ENCODE measurements around the gene TACC2. TPM values are rescaled to one million over a fixed set of nuclear protein-coding genes. Genes with fewer than 3 reads are reported as not detected.
A peak's percentile ranks its signal among the peaks of the same experiment; 100 is the strongest.
"Not testable (repeated sequence)": the region's sequence is repeated elsewhere in the genome, so short reads cannot be mapped to it uniquely, and the experiment has no call there.

The TACC2 gene
- total RNA-seq, 1 experiment from 2014 or later, result 7.3 TPM

GRCh38 chr10:122056431-122057094 lies 67.6 kb downstream of the TACC2 start:
- no peak for DNase-seq (ENCODE audit: low read depth)

- DNase-seq (ENCODE audit: low read depth), result no peak
Observed at GRCh38 chr10:122057841-122058413, 69.0 kb downstream of the TACC2 start.

DNA sequence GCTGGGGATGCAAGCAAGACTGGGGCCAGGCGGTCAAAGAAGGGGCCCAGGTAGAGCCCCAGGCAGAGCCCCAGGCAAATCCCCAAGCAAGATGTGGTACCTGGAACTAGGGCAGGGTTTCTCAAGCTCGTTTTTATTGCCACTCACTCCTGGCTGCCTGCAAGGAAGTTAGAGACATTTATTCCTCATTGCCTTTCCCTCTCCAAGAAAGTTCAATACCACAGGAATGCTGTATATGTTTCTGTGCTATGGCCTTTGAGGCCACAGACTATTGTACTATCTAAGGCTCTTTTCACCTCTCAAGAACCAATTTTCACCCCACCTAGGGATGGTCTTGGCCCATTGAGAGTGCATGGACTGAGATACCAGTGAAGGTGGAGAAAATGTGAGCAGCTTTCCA lies 71.3 kb downstream of the TACC2 start:
- DNase-seq (ENCODE audit: low read depth), result no peak

GRCh38 chr10:122062831-122063674 lies 74.1 kb downstream of the TACC2 start:
- peak; percentile 85 for DNase-seq (ENCODE audit: low read depth)

GRCh38 chr10:122066337-122066939 lies 77.5 kb downstream of the TACC2 start:
- DNase-seq (ENCODE audit: low read depth), result not testable (repeated sequence)

GRCh38 chr10:122068844-122069243 lies 79.9 kb downstream of the TACC2 start:
- no peak for DNase-seq (ENCODE audit: low read depth)

DNA sequence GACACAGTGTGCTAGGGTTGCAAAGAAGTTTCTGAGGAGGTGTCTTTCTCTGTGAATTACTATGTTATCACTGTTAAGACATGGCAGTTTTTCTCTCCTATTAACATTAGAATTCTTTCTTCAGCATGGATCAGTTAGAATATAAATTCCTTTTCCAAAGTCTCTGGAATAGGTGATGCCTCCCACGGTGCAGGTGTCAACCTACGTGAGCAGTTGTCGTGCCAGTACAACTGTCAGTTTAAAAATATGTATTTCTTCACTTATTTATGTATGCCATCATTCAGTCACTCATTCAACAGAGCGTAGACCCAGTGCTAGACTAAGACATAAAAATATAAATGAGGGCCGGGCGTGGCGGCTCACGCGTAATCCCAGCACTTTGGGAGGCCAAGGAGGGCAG lies 83.5 kb downstream of the TACC2 start:
- DNase-seq (ENCODE audit: low read depth), result no peak

- no peak for DNase-seq (ENCODE audit: low read depth)
Observed at GRCh38 chr10:122073508-122073907, 84.5 kb downstream of the TACC2 start.

- DNase-seq (ENCODE audit: low read depth), result no peak
Observed at GRCh38 chr10:122075171-122075570, 86.2 kb downstream of the TACC2 start.

DNA sequence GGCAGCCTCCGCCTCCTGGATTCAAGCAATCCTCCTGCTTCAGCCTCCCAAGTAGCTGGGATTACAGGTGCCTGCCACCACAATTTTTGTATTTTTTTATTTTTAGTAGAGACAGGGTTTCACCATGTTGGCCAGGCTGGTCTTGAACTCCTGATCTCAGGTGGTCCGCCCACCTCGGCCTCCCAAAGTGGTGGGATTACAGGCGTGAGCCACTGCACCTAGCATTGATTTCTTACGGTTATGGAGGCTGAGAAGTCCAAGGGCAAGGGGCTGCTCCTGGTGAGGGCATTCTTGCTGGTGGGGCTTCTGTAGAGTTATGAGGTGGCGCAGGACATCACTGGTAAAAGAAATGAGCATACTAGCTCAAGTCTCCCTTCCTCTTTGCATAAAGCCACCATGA lies 86.9 kb downstream of the TACC2 start:
- not testable (repeated sequence) for DNase-seq (ENCODE audit: low read depth)

GRCh38 chr10:122077311-122077875 lies 88.4 kb downstream of the TACC2 start:
- DNase-seq (ENCODE audit: low read depth), result no peak

- no peak for DNase-seq (ENCODE audit: low read depth)
Observed at GRCh38 chr10:122078326-122078725, 89.4 kb downstream of the TACC2 start.

DNA sequence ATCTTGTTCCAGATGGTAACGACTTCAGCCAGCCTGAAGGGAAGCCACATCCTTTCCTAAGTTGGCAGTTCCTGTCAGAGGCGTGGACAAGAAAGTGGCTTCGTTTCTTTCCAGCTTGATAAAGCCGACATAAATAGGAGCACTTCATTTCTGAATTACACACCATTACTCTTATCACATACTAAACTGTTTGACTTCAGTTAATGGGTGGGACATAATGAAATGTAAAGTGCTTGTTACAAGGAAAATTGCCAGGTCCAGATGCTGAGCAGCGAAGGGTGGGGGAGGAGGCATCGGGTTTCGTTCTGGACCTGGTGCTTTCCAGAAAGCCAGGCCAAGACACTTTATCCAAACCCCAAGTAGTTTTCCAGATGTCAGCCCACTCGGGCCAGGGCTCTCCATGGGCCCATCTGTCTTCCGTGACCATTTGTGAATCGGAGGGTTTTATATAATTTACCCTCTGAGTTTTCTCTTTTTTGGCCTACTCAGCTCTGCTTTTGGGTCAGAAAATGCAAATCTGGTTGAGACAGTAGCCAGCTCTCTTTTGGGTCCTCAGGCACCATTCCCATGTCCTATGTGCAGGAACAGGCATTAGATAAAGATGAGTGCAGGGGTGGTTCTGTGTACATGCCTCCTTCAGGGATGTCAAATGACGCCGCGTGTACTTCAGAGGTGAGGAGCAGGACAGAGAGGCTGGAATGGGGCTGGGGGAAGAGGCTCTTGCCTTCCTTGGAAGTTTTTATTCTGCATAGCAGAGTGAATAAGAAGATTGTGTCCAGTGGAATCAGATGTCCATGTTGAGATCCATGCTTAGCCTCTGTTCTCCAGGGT lies 90.2 kb downstream of the TACC2 start:
- DNase-seq (ENCODE audit: low read depth), result peak; percentile 33

GRCh38 chr10:122082616-122083477 lies 93.9 kb downstream of the TACC2 start:
- DNase-seq (ENCODE audit: low read depth), result no peak

DNA sequence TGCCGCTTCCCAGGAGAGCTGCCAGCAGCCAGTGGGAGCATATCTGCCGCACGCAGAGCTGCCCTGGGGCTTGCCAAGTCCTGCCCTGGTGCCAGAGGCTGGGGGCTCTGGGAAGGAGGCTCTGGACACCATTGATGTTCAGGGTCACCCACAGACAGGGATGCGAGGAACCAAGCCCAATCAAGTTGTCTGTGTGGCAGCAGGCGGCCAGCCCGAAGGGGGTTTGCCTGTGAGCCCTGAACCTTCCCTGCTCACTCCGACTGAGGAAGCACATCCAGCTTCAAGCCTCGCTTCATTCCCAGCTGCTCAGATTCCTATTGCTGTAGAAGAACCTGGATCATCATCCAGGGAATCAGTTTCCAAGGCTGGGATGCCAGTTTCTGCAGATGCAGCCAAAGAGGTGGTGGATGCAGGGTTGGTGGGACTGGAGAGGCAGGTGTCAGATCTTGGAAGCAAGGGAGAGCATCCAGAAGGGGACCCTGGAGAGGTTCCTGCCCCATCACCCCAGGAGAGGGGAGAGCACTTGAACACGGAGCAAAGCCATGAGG lies 94.6 kb downstream of the TACC2 start:
- DNase-seq (ENCODE audit: low read depth), result no peak

GRCh38 chr10:122084286-122085041 lies 95.5 kb downstream of the TACC2 start:
- no peak for DNase-seq (ENCODE audit: low read depth)

DNA sequence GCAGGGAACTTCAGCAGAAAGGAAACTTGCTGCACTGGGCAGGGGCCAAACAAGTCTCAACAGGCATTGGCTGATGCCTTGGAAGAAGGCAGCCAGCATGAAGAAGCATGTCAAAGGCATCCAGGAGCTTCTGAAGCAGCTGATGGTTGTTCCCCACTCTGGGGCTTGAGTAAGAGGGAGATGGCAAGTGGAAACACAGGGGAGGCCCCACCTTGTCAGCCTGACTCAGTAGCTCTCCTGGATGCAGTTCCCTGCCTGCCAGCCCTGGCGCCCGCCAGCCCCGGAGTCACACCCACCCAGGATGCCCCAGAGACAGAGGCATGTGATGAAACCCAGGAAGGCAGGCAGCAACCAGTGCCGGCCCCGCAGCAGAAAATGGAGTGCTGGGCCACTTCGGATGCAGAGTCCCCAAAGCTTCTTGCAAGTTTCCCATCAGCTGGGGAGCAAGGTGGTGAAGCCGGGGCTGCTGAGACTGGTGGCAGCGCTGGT lies 96.5 kb downstream of the TACC2 start:
- DNase-seq (ENCODE audit: low read depth), result no peak

DNA sequence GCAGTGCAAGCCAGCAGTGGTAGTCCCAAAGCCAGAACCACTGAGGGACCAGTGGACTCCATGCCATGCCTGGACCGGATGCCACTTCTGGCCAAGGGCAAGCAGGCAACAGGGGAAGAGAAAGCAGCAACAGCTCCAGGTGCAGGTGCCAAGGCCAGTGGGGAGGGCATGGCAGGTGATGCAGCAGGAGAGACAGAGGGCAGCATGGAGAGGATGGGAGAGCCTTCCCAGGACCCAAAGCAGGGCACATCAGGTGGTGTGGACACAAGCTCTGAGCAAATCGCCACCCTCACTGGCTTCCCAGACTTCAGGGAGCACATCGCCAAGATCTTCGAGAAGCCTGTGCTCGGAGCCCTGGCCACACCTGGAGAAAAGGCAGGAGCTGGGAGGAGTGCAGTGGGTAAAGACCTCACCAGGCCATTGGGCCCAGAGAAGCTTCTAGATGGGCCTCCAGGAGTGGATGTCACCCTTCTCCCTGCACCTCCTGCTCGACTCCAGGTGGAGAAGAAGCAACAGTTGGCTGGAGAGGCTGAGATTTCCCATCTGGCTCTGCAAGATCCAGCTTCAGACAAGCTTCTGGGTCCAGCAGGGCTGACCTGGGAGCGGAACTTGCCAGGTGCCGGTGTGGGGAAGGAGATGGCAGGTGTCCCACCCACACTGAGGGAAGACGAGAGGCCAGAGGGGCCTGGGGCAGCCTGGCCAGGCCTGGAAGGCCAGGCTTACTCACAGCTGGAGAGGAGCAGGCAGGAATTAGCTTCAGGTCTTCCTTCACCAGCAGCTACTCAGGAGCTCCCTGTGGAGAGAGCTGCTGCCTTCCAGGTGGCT lies 97.7 kb downstream of the TACC2 start:
- DNase-seq (ENCODE audit: low read depth), result no peak
